GM18909 (cell line): ENCODE measurements around the gene HJURP.

Experiments
- ATAC-seq: cut with Tn5 transposase; IDR thresholded peaks from one replicate; pipeline ENCODE4 v1.9.1; 2021; ENCODE audit warnings: mild to moderate bottlenecking; ENCODE audit not compliant: unreplicated experiment, poor library complexity

Gene HJURP

GRCh38 chr2:233816771-233817170, 37.6 kb downstream of the HJURP start:
- ATAC-seq: no peak

GRCh38 chr2:233816334-233816733, 38.0 kb downstream of the HJURP start:
- ATAC-seq: no peak

- no peak for ATAC-seq
These were observed 38.5 kb downstream of the HJURP start for GRCh38 chr2:233815861-233816260.

- no peak for ATAC-seq
These were observed 40.1 kb downstream of the HJURP start for GRCh38 chr2:233814056-233814835.

GRCh38 chr2:233813236-233814055, 40.9 kb downstream of the HJURP start:
- ATAC-seq: no peak

GRCh38 chr2:233811732-233812131, 42.6 kb downstream of the HJURP start:
- no peak for ATAC-seq

GRCh38 chr2:233811087-233811486, 43.2 kb downstream of the HJURP start:
- ATAC-seq: no peak

GRCh38 chr2:233810385-233810784, 44.0 kb downstream of the HJURP start:
- ATAC-seq: no peak

GRCh38 chr2:233807966-233808935, 46.1 kb downstream of the HJURP start:
- no peak for ATAC-seq

- ATAC-seq: no peak
These were observed 47.0 kb downstream of the HJURP start for GRCh38 chr2:233807215-233807865.

GRCh38 chr2:233803994-233804393, 50.3 kb downstream of the HJURP start:
- no peak for ATAC-seq

- no peak for ATAC-seq
These were observed 50.9 kb downstream of the HJURP start for GRCh38 chr2:233803292-233803911.

GRCh38 chr2:233802132-233802815, 52.1 kb downstream of the HJURP start:
- ATAC-seq: no peak

- no peak for ATAC-seq
These were observed 52.8 kb downstream of the HJURP start for GRCh38 chr2:233801357-233802131.

- no peak for ATAC-seq
These were observed 54.1 kb downstream of the HJURP start for GRCh38 chr2:233800208-233800607.

- ATAC-seq: no peak
These were observed 54.6 kb downstream of the HJURP start for GRCh38 chr2:233799716-233800115.

GRCh38 chr2:233799087-233799665, 55.2 kb downstream of the HJURP start:
- ATAC-seq: no peak
